Psoas muscle (tissue), 8 donors: ENCODE results near the gene FAM184A. TPM values are rescaled to one million over a fixed set of nuclear protein-coding genes. Genes with fewer than 3 reads are reported as not detected.

ENCODE experiments used
- ATAC-seq, 4 donors: fragments of 200-7000 bp; cut with Tn5 transposase; one replicate each; pipeline ENCODE4 v1.9.1; 2020; ENCODE audit warnings: moderate library complexity in 3 of 4, mild to moderate bottlenecking in 2 of 4
- DNase-seq, 2 donors: peaks; one replicate each; pipeline ENCODE4 v3.0.0-alpha.2; 2020
- H3K27ac ChIP-seq: fragments of 200-600 bp; one replicate; pipeline ENCODE4 v1.8.0; 2022
- H3K27me3 ChIP-seq, 3 donors: fragments of 200-600 bp in 1 of 3; one replicate each; pipeline versions ENCODE4 v1.6.1 to v1.8.0; 2013 to 2022; ENCODE audit warnings: low read length in 2 of 3, mild to moderate bottlenecking in 2 of 3, moderate library complexity in 1 of 3; ENCODE audit not compliant: insufficient read depth in 3 of 3
- H3K36me3 ChIP-seq, 2 donors: fragments of 200-600 bp in 1 of 2; one replicate each; pipeline versions ENCODE4 v1.6.1 to v1.8.0; 2013 to 2022; ENCODE audit warnings: low read depth in 1 of 2, mild to moderate bottlenecking in 1 of 2, moderate library complexity in 1 of 2; ENCODE audit not compliant: insufficient read depth in 1 of 2
- H3K4me1 ChIP-seq: fragments of 200-600 bp; one replicate; pipeline ENCODE4 v1.8.0; 2022
- H3K4me3 ChIP-seq: fragments of 200-600 bp; one replicate; pipeline ENCODE4 v1.8.0; 2022; ENCODE audit warnings: mild to moderate bottlenecking
- H3K9me3 ChIP-seq: fragments of 200-600 bp; one replicate; pipeline ENCODE4 v1.8.0; 2022
- CTCF ChIP-seq: fragments of 200-600 bp; IDR thresholded peaks from one replicate; pipeline ENCODE4 v1.8.0; 2022; ENCODE audit warnings: antibody characterized with exemption
- WGBS, 3 donors: extraction: QIAGEN DNeasy Blood & Tissue Kit; methylation state at CpG; one replicate each; pipeline versions ENCODE4 v1.1.6 to v1.1.7; 2013; 5-methylcytosine and 5-hydroxymethylcytosine counted together
- intact Hi-C, 2 donors: fragments of 100-400 bp; cut with DNase I; formaldehyde crosslinking; loops; one replicate each; pipeline versions ENCODE4 v1.11.0 to v1.14.2; 2022
- polyA plus RNA-seq, 3 donors: library from polyadenylated mRNA; stranded (reverse); fragments of 200-250 nt; gene quantifications; one replicate each; pipeline ENCODE4 v1.2.3, GENCODE V29; 2013
- total RNA-seq, 4 donors: library from RNA; stranded (reverse); fragmentation: NEBNext Ultra II Directional in 2 of 4; extraction: Animal tissue kit (Norgen Biotek cat#: 25700) in 2 of 4; gene quantifications; one replicate each; pipeline versions ENCODE4 v1.2.1 to v1.2.4, GENCODE V29; 2021 to 2023
- donor health status: healthy with polysubstance abuse.
- donor health status: DM: no; HTN: no; CAD: no; lungs with moderate emphysema.
- donor health status: Bipolar disorder and iron deficiency.
- donor health status: healthy.
- donor health status: DM: yes; HTN: yes; CAD: no.
- donor health status: DM: no; HTN: no; CAD: no.
- donor health status: DM: no; HTN: no; CAD: no.
- donor health status: DM: yes; HTN: yes; CAD: no.

The FAM184A gene
- total and polyA plus RNA-seq, 7 donors = 0.14 to 0.52 (median 0.39) TPM

DNA sequence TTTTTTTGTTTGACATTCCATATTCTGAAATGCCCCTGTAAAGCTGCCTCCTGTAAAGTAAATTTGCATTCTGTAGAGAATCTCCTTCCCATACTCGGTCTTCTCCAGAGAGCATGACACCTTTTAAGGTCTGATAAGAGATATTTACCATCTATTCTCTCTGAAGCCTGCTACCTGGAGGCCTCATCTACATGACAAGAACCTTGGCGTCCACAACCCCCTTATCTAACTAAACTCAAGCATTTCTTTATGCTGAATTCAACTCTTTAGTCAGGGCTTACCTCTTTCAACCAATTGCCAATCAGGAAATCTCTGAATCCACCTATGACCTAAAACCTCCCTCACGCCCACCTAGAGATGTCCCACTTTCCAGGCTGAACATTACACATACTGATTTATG lies 51.6 kb downstream of the FAM184A start:
- Histone ChIP-seq H3K4me1 (no peaks in the 10 kb centered on the region), H3K27ac (no peak overlapping the region), H3K27me3 (no peaks in the 10 kb centered on the region), H3K36me3 (no peaks in the 10 kb centered on the region), H3K9me3 (no peaks in the 10 kb centered on the region), H3K4me3 (no peak overlapping the region)
- ATAC-seq (no peak), DNase-seq (no peak)
- no peak for TF ChIP-seq CTCF
- 82 to 93% (median 90%) methylated on average over 3 of the region's 3 CpGs for WGBS, 3 donors
- intact Hi-C loops = no loop called here

DNA sequence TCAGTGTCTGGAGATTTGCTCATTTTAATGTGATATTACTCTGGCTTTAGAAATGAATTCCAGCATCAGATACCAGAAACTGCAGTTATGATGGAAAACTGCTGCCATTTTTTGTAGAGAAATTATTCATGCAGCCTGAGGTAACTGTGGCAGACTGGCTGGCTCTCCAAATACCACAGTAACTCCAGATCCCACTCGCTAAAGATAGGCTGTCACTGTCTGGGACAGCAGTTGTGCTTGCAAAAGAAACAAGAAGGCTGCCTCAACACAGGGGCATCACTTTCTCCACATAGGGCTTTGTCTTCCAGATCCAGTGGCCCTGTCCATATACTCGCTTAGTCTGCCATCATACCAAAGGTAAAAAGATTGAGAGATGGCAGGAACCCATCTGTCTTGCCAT lies 52.7 kb downstream of the FAM184A start:
- intact Hi-C loops = no loop called here
- H3K9me3 ChIP-seq = no peaks in the 10 kb centered on the region
- no peaks in the 10 kb centered on the region for H3K36me3 ChIP-seq
- WGBS, 3 donors = 70 to 79% (median 75%) methylated on average over 2 of the region's 2 CpGs
- ATAC-seq = no peak
- no peaks in the 10 kb centered on the region for H3K27me3 ChIP-seq
- H3K4me1 ChIP-seq = no peaks in the 10 kb centered on the region
- DNase-seq = no peak
- no peak for TF ChIP-seq CTCF
- H3K4me3 ChIP-seq = no peak overlapping the region
- no peak overlapping the region for H3K27ac ChIP-seq

GRCh38 chr6:119024111-119024510 lies 54.4 kb downstream of the FAM184A start:
- intact Hi-C loops = no loop called here
- 59 to 72% (median 59%) methylated on average over 6 of the region's 6 CpGs for WGBS, 3 donors
- no peak for TF ChIP-seq CTCF
- DNase-seq (no peak), ATAC-seq (no peak)
- no peak overlapping the region for H3K4me3 ChIP-seq
- no peaks in the 10 kb centered on the region for H3K9me3 ChIP-seq
- H3K36me3 ChIP-seq = no peaks in the 10 kb centered on the region
- no peaks in the 10 kb centered on the region for H3K4me1 ChIP-seq
- no peaks in the 10 kb centered on the region for H3K27me3 ChIP-seq
- H3K27ac ChIP-seq = no peak overlapping the region

DNA sequence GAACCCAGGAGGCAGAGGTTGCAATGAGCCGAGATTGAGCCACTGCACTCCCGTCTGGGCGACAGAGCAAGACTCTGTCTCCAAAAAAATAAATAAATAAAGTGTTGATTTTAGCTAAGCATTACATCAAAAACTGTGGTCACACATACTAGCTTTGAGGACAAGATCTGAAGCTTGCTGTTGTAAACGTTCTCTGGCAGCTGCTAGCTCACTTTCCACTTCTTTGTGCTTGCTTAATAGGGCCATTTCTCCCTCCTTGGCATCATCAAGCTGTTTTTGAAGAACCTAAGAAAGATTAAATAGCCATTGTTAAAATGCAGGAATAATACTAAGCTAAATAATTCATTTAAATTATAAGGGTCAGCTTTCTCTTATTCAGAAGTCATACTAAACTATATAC lies 55.7 kb downstream of the FAM184A start:
- Histone ChIP-seq H3K4me3 (no peak overlapping the region), H3K4me1 (no peaks in the 10 kb centered on the region), H3K27ac (no peak overlapping the region), H3K36me3 (no peaks in the 10 kb centered on the region), H3K27me3 (no peaks in the 10 kb centered on the region), H3K9me3 (no peaks in the 10 kb centered on the region)
- ATAC-seq (no peak), DNase-seq (no peak)
- WGBS, 3 donors = 48 to 85% (median 50%) methylated on average over 4 of the region's 4 CpGs
- no peak for TF ChIP-seq CTCF
- intact Hi-C loops = no loop called here
